Activated naive CD8-positive, alpha-beta T cell treated with anti-CD3 and anti-CD28 coated beads for 36 hours (primary cell): ENCODE data around the gene FOXN1. TPM values are rescaled to one million over a fixed set of nuclear protein-coding genes. Genes with fewer than 3 reads are reported as not detected.
"Not testable (repeated sequence)": the region's sequence is repeated elsewhere in the genome, so short reads cannot be mapped to it uniquely, and the experiment has no call there.

ENCODE experiments used
- DNase-seq: peaks from one replicate; pipeline ENCODE4 v3.0.0; 2021
- H3K27ac Mint-ChIP-seq: one replicate; pipeline ENCODE4 v1.8.0; 2022; ENCODE audit warnings: mild to moderate bottlenecking, moderate library complexity, mixed read lengths
- H3K27me3 Mint-ChIP-seq: one replicate; pipeline ENCODE4 v1.8.0; 2022; ENCODE audit warnings: mild to moderate bottlenecking, mixed read lengths
- H3K36me3 Mint-ChIP-seq: one replicate; pipeline ENCODE4 v1.8.0; 2021; ENCODE audit warnings: mild to moderate bottlenecking, mixed read lengths
- H3K4me1 Mint-ChIP-seq: one replicate; pipeline ENCODE4 v1.8.0; 2021; ENCODE audit warnings: mixed read lengths
- H3K4me3 Mint-ChIP-seq: one replicate; pipeline ENCODE4 v1.8.0; 2022; ENCODE audit warnings: mild to moderate bottlenecking, moderate library complexity, mixed read lengths
- H3K9me3 Mint-ChIP-seq: one replicate; pipeline ENCODE4 v1.8.0; 2022; ENCODE audit warnings: mixed read lengths
- total RNA-seq, 2 experiments: library from RNA; stranded (reverse); gene quantifications; one replicate each; pipeline ENCODE4 v1.2.3, GENCODE V29; 2021

The FOXN1 gene
- total RNA-seq, 2 experiments from 2014 or later, result not detected

GRCh38 chr17:28503420-28503819, 2.7 kb upstream of the FOXN1 start:
- DNase-seq, result no peak
- Mint-ChIP-seq H3K4me1 (no peaks in the 10 kb centered on the region), H3K36me3 (no peaks in the 10 kb centered on the region), H3K27me3 (peaks cover 3% of the 10 kb centered on the region), H3K4me3 (no peak overlapping the region), H3K9me3 (no peaks in the 10 kb centered on the region), H3K27ac (no peak overlapping the region)

DNA sequence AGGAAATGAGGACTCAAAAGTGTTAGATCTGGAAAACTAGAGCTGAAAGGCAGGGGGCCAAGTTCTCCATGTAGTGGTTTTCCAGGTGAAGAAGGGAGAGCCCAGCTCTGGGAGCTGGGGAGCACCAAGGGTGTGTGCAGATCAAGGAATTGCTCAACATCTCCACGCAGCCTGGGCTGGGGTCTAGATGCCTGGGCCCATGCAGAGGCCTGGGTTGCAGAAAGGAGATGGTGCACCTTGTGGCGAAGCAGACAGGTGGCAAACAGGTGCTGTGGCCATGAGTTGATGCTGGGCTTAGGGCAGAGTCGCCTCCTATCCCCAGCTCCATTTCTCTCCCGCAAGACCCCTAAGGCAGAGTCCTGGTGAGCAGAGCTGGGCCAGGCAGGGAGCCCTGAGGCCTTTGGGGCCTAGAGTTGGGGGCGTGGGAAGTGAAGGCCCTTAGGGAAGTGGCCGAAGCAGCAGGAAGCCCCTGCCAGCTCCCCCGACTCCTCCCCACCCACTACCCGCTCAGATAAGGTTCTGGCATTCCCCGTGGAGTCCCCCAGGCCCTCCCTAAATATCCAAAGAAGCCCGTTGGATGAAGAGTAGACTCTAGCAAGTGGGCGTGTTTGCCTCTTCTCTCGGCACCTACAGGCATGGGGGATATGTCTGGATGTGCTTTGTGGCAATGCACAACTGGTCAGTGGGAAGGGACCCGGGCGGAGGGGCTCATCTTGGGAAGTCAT, 777 bp downstream of the FOXN1 start:
- peaks cover 17% of the 10 kb centered on the region for H3K27me3 Mint-ChIP-seq
- H3K9me3 Mint-ChIP-seq, result no peaks in the 10 kb centered on the region
- H3K27ac Mint-ChIP-seq, result no peak overlapping the region

GRCh38 chr17:28507567-28508203, 1.5 kb downstream of the FOXN1 start:
- no peaks in the 10 kb centered on the region for H3K9me3 Mint-ChIP-seq
- H3K36me3 Mint-ChIP-seq, result no peaks in the 10 kb centered on the region
- H3K27ac Mint-ChIP-seq, result no peak overlapping the region
- peaks cover 17% of the 10 kb centered on the region for H3K27me3 Mint-ChIP-seq
- no peak for DNase-seq
- H3K4me3 Mint-ChIP-seq, result no peak overlapping the region
- no peaks in the 10 kb centered on the region for H3K4me1 Mint-ChIP-seq

More for the DNA sequence above, 777 bp downstream of the FOXN1 start:
- no peaks in the 10 kb centered on the region for H3K36me3 Mint-ChIP-seq
- H3K4me3 Mint-ChIP-seq, result no peak overlapping the region
- no peaks in the 10 kb centered on the region for H3K4me1 Mint-ChIP-seq
- no peak for DNase-seq

GRCh38 chr17:28508211-28508724, 2.1 kb downstream of the FOXN1 start:
- Mint-ChIP-seq H3K27ac (no peak overlapping the region), H3K4me3 (no peak overlapping the region), H3K9me3 (no peaks in the 10 kb centered on the region), H3K36me3 (no peaks in the 10 kb centered on the region), H3K4me1 (no peaks in the 10 kb centered on the region), H3K27me3 (peaks cover 17% of the 10 kb centered on the region)
- DNase-seq, result no peak

GRCh38 chr17:28509789-28510188, 3.6 kb downstream of the FOXN1 start:
- no peaks in the 10 kb centered on the region for H3K4me1 Mint-ChIP-seq
- H3K36me3 Mint-ChIP-seq, result no peaks in the 10 kb centered on the region
- no peaks in the 10 kb centered on the region for H3K9me3 Mint-ChIP-seq
- H3K4me3 Mint-ChIP-seq, result no peak overlapping the region
- H3K27ac Mint-ChIP-seq, result no peak overlapping the region
- DNase-seq, result no peak
- peaks cover 17% of the 10 kb centered on the region for H3K27me3 Mint-ChIP-seq

DNA sequence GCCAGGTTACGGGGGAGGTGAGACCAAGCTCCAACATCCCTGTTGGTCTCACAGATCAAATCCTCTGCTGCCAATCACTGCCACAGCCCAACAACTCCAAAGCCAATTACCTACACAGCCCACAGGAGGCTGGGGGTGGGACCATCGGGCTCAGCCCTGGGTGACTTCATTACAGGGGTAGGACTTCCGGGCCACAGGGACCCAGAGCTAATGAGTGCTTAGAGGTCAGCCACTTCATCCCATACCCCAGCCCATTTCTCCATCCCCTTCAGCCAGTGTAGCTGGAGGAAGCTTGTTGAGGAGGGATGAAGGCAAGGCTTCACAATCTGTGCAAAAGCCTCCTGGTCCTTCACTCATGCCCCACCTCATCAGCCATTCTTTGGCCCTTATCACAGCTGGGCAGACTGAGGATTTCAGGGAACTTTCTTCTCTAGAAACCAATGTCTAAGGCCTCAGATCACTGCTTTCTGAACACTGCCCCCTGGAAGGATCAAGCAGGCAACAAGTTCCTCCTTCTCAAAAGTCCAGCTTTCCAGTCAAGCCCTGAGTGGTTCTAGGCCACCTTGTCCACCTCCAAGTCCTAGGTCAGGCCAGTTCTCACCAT, 5.8 kb downstream of the FOXN1 start:
- no peak for DNase-seq
- Mint-ChIP-seq H3K36me3 (no peaks in the 10 kb centered on the region), H3K27me3 (peaks cover 14% of the 10 kb centered on the region), H3K27ac (no peak overlapping the region), H3K4me3 (no peak overlapping the region), H3K4me1 (no peaks in the 10 kb centered on the region), H3K9me3 (peaks cover 2% of the 10 kb centered on the region)

DNA sequence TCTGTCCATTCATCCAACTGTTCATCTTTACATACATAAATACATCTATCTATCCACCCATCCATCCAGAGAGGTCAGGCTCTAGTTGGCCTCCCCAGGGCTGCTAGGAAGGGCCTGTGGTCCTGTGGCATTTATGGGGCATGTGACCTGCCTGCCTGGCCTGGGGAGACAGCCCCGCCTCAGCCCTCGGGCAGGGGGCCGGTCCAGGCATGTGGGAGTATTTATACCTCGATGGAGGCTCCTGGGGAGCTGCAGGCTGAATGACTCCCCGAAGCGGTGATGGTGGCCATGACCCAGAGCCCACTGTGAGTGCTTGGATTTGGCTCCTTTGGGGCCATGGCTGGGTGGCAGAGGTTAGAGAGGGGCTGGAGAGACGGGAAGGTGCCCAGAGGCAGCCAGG, 7.3 kb downstream of the FOXN1 start:
- no peaks in the 10 kb centered on the region for H3K36me3 Mint-ChIP-seq
- peaks cover 14% of the 10 kb centered on the region for H3K27me3 Mint-ChIP-seq
- H3K9me3 Mint-ChIP-seq, result peaks cover 2% of the 10 kb centered on the region

GRCh38 chr17:28514561-28515002, 8.4 kb downstream of the FOXN1 start:
- no peak for DNase-seq
- H3K4me1 Mint-ChIP-seq, result no peaks in the 10 kb centered on the region
- no peak overlapping the region for H3K27ac Mint-ChIP-seq
- peaks cover 2% of the 10 kb centered on the region for H3K9me3 Mint-ChIP-seq
- H3K27me3 Mint-ChIP-seq, result peaks cover 9% of the 10 kb centered on the region
- no peaks in the 10 kb centered on the region for H3K36me3 Mint-ChIP-seq
- H3K4me3 Mint-ChIP-seq, result no peak overlapping the region

More for the DNA sequence above, 7.3 kb downstream of the FOXN1 start:
- no peak for DNase-seq
- Mint-ChIP-seq H3K4me3 (no peak overlapping the region), H3K4me1 (no peaks in the 10 kb centered on the region), H3K27ac (no peak overlapping the region)

GRCh38 chr17:28515518-28515917, 9.4 kb downstream of the FOXN1 start:
- H3K36me3 Mint-ChIP-seq, result no peaks in the 10 kb centered on the region

GRCh38 chr17:28518132-28518531, 12.0 kb downstream of the FOXN1 start:
- Mint-ChIP-seq H3K27ac (no peak overlapping the region), H3K27me3 (no peaks in the 10 kb centered on the region), H3K9me3 (peaks cover 2% of the 10 kb centered on the region), H3K4me3 (no peak overlapping the region), H3K36me3 (no peaks in the 10 kb centered on the region), H3K4me1 (peaks cover 2% of the 10 kb centered on the region)
- no peak for DNase-seq

More at GRCh38 chr17:28515518-28515917, 9.4 kb downstream of the FOXN1 start:
- H3K9me3 Mint-ChIP-seq, result peaks cover 2% of the 10 kb centered on the region
- H3K4me3 Mint-ChIP-seq, result no peak overlapping the region
- no peak for DNase-seq
- peaks cover 3% of the 10 kb centered on the region for H3K27me3 Mint-ChIP-seq
- no peak overlapping the region for H3K27ac Mint-ChIP-seq
- H3K4me1 Mint-ChIP-seq, result peaks cover under 1% of the 10 kb centered on the region

GRCh38 chr17:28518578-28518977, 12.4 kb downstream of the FOXN1 start:
- DNase-seq, result no peak
- Mint-ChIP-seq H3K27ac (no peak overlapping the region), H3K27me3 (no peaks in the 10 kb centered on the region), H3K36me3 (no peaks in the 10 kb centered on the region), H3K9me3 (peaks cover 2% of the 10 kb centered on the region), H3K4me3 (no peak overlapping the region), H3K4me1 (peaks cover 2% of the 10 kb centered on the region)

DNA sequence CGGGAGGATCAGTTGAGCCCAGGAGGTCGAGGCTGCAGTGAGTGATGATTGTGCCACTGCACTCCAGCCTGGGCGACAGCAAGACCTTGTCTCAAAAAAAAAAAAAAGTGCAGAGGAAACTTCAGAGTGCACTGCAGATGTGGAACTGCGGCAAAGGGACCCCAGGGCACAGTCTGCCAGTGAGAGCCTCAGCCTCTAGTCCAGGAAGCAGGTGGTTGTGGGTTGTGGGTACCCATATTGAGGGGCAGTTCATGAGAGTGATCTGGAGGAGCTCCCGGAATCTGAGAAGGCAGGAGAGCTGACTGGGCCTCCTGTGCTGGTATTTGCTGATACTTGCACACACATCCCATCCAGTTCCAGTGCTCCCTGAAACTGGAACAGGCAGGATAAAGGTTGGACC, 13.1 kb downstream of the FOXN1 start:
- no peak for DNase-seq
- Mint-ChIP-seq H3K4me3 (no peak overlapping the region), H3K4me1 (peaks cover 2% of the 10 kb centered on the region), H3K9me3 (peaks cover 2% of the 10 kb centered on the region), H3K27me3 (no peaks in the 10 kb centered on the region), H3K27ac (no peak overlapping the region), H3K36me3 (no peaks in the 10 kb centered on the region)

DNA sequence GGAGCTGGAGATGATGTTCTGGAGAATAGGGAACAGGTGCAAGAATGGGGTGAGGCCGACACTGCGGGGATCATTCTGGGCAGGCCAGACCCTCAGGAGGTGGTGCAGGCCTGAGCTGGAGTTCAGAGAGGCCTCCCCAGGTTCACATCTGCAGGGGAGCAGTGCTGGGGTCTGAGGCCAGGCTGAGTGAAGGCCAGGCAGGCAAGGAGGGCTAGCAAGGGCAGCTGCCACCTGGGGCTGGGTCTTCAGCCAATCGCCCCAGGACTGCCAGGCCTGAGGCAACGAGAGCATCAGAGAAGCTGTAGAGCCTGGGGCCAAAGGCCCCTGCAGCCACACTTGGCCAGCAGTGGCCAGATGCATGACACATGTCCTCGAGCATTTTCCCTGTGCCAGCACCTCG, 14.5 kb downstream of the FOXN1 start:
- Mint-ChIP-seq H3K4me1 (peaks cover 2% of the 10 kb centered on the region), H3K27me3 (no peaks in the 10 kb centered on the region), H3K9me3 (peaks cover 2% of the 10 kb centered on the region), H3K36me3 (no peaks in the 10 kb centered on the region), H3K4me3 (no peak overlapping the region), H3K27ac (no peak overlapping the region)
- DNase-seq, result no peak

DNA sequence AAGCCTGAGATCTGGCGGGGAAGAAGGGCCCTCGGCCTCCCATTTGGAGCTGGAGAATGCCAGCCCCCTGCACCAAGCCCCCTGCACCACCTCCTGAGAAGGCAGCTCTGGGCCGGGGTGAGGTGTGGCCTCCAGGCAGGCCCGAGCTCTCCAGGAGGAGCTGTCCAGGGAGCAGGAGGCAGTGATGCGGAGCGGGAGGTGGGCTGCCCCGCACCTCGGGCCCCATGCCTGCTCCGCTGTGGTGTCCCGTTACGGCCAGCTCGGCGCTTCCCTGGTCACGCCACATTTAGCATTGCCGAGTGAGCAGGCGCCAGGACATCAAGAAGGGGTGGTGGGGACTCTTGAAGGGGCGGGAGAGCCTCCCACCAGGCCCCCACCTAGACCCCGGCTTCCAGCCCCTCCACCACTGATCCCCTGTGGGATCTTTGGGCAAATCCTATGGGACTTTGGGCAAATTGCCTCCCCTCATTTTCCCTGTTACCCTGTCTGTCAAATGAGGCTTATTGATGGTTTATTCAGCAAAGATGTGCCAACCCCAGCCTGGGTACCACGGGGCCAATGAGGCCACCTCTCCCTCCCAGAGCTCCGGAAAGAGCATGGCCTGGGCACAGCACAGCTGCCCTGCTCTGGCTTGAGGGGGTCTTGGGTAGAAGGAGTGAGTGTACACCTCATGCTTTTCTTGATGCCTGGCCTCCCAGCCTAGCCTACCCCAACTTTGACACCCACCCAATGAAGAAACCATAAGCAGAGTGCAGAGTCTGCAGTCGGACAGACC, 15.3 kb downstream of the FOXN1 start:
- Mint-ChIP-seq H3K27ac (no peak overlapping the region), H3K36me3 (no peaks in the 10 kb centered on the region), H3K27me3 (no peaks in the 10 kb centered on the region), H3K9me3 (no peaks in the 10 kb centered on the region), H3K4me1 (peaks cover 2% of the 10 kb centered on the region), H3K4me3 (no peak overlapping the region)
- DNase-seq, result no peak

- H3K4me3 Mint-ChIP-seq, H3K36me3 Mint-ChIP-seq, H3K9me3 Mint-ChIP-seq, DNase-seq, H3K4me1 Mint-ChIP-seq, H3K27me3 Mint-ChIP-seq, H3K27ac Mint-ChIP-seq: not testable (repeated sequence)
Measured at GRCh38 chr17:28522281-28522680, 16.1 kb downstream of the FOXN1 start.
